DOHH2 (cell line): ENCODE measurements around the gene MGAT3.

ENCODE experiments used
- H3F3A ChIP-seq: fragments of 200-600 bp; sonication (generic), shearing (Covaris generic); 2 replicates; pipeline ENCODE4 v1.6.0; 2016; ENCODE audit warnings: antibody characterized with exemption, mild to moderate bottlenecking; ENCODE audit not compliant: control insufficient read depth, insufficient read depth
- H3K27ac ChIP-seq: fragments of 200-600 bp; sonication (generic); 2 replicates; pipeline ENCODE4 v1.5.1; 2014; ENCODE audit warnings: low read depth, mild to moderate bottlenecking, low read length, moderate library complexity
- H3K27me3 ChIP-seq: fragments of 200-600 bp; sonication (generic); 2 replicates; pipeline ENCODE4 v1.6.1; 2014; ENCODE audit warnings: mild to moderate bottlenecking, low read length, mixed read lengths; ENCODE audit not compliant: control insufficient read depth
- H3K36me3 ChIP-seq: fragments of 200-600 bp; sonication (generic); 2 replicates; pipeline ENCODE4 v1.6.1; 2014; ENCODE audit warnings: mild to moderate bottlenecking, low read length, moderate library complexity, mixed read lengths; ENCODE audit not compliant: control insufficient read depth
- H3K4me1 ChIP-seq: fragments of 200-600 bp; sonication (generic); 2 replicates; pipeline ENCODE4 v1.6.1; 2014; ENCODE audit warnings: mild to moderate bottlenecking, low read length, mixed read lengths; ENCODE audit not compliant: control insufficient read depth
- H3K4me2 ChIP-seq: fragments of 200-600 bp; sonication (generic); 2 replicates; pipeline ENCODE4 v1.6.0; 2014; ENCODE audit warnings: mild to moderate bottlenecking, low read length, moderate library complexity
- H3K4me3 ChIP-seq: fragments of 200-600 bp; sonication (generic); 2 replicates; pipeline ENCODE4 v1.5.1; 2014; ENCODE audit warnings: mild to moderate bottlenecking, low read length, mixed read lengths
- H3K79me2 ChIP-seq: fragments of 200-600 bp; sonication (generic); 2 replicates; pipeline ENCODE4 v1.6.1; 2014; ENCODE audit warnings: mild to moderate bottlenecking, low read length, mixed read lengths; ENCODE audit not compliant: control insufficient read depth
- H3K9me2 ChIP-seq: fragments of 200-600 bp; sonication (generic); replicated peaks from 2 replicates; pipeline ENCODE4 v1.6.1; 2014; ENCODE audit warnings: mild to moderate bottlenecking, low read length, mixed read lengths; ENCODE audit not compliant: control insufficient read depth
- H3K9me3 ChIP-seq: fragments of 200-600 bp; sonication (generic); 2 replicates; pipeline ENCODE4 v1.6.1; 2014; ENCODE audit warnings: antibody characterized with exemption, low read length, mixed read lengths; ENCODE audit not compliant: control insufficient read depth, insufficient read depth
- H4K20me1 ChIP-seq: fragments of 200-600 bp; sonication (generic); 2 replicates; pipeline ENCODE4 v1.6.0; 2014; ENCODE audit warnings: low read depth, mild to moderate bottlenecking, antibody characterized with exemption, low read length, moderate library complexity; ENCODE audit not compliant: control insufficient read depth, insufficient read depth
- CTCF ChIP-seq: fragments of 200-600 bp; sonication (generic); IDR thresholded peaks from one replicate; pipeline ENCODE4 v1.5.1; 2014; ENCODE audit warnings: antibody characterized with exemption, mild to moderate bottlenecking, low read depth, low read length; ENCODE audit not compliant: poor library complexity, severe bottlenecking
- EZH2phosphoT487 ChIP-seq: fragments of 200-600 bp; sonication (generic); IDR thresholded peaks from 2 replicates; pipeline ENCODE4 v1.6.1; 2017; ENCODE audit warnings: borderline replicate concordance, mild to moderate bottlenecking, antibody characterized with exemption, low read length, moderate library complexity, mixed read lengths

The MGAT3 gene

GRCh38 chr22:39435616-39436015 is 21.2 kb upstream of the MGAT3 start:
- no peak overlapping the region for H3K27ac ChIP-seq
- peaks cover 4% of the 10 kb centered on the region for H3F3A ChIP-seq
- no peaks in the 10 kb centered on the region for H3K27me3 ChIP-seq
- TF ChIP-seq CTCF (no peak), EZH2phosphoT487 (no peak)
- no peaks in the 10 kb centered on the region for H4K20me1 ChIP-seq
- H3K9me2 ChIP-seq, result no peaks in the 10 kb centered on the region
- H3K4me1 ChIP-seq, result peaks cover 61% of the 10 kb centered on the region
- H3K4me3 ChIP-seq, result no peak overlapping the region
- H3K36me3 ChIP-seq, result peaks cover 23% of the 10 kb centered on the region
- no peak overlapping the region for H3K4me2 ChIP-seq
- H3K9me3 ChIP-seq, result no peaks in the 10 kb centered on the region
- no peaks in the 10 kb centered on the region for H3K79me2 ChIP-seq

- Histone ChIP-seq H3K4me3 (peak overlapping the region; percentile 49), H3K27me3 (no peaks in the 10 kb centered on the region), H3K27ac (peak overlapping the region; percentile 19), H3K36me3 (no peaks in the 10 kb centered on the region; the same call in 1 of the 2 replicates), H3F3A (peaks cover 9% of the 10 kb centered on the region), H3K4me2 (peak overlapping the region; percentile 65), H3K79me2 (no peaks in the 10 kb centered on the region), H3K9me3 (no peaks in the 10 kb centered on the region), H4K20me1 (no peaks in the 10 kb centered on the region), H3K9me2 (no peaks in the 10 kb centered on the region), H3K4me1 (peaks cover 72% of the 10 kb centered on the region)
- TF ChIP-seq EZH2phosphoT487 (no peak), CTCF (no peak)
Measured at GRCh38 chr22:39437791-39438704, 18.8 kb upstream of the MGAT3 start.

- Histone ChIP-seq H3K4me2 (no peak overlapping the region), H3K27me3 (no peaks in the 10 kb centered on the region), H3K9me3 (no peaks in the 10 kb centered on the region), H3K27ac (no peak overlapping the region), H3K79me2 (no peaks in the 10 kb centered on the region), H3K36me3 (no peaks in the 10 kb centered on the region; the same call in 1 of the 2 replicates), H3F3A (peaks cover 9% of the 10 kb centered on the region), H3K9me2 (no peaks in the 10 kb centered on the region), H3K4me1 (peaks cover 75% of the 10 kb centered on the region), H3K4me3 (no peak overlapping the region), H4K20me1 (no peaks in the 10 kb centered on the region)
- no peak for TF ChIP-seq CTCF
- no peak for TF ChIP-seq EZH2phosphoT487
Measured at GRCh38 chr22:39439170-39439569, 17.6 kb upstream of the MGAT3 start.
